ENCODE data around the gene STH. TPM values are rescaled to one million over a fixed set of nuclear protein-coding genes. Genes with fewer than 3 reads are reported as not detected.

Gene STH
- total and polyA plus RNA-seq, 10 of the 15 experiments (the other 5 are each of a cell fraction or from before 2014, with no cell fraction given), result not detected

GRCh38 chr17:45952814-45953320, 46.2 kb upstream of the STH start:
- ChIA-PET CTCF (no interaction called here), SMC1A (ENCODE audit: uncharacterized antibody, unreplicated experiment) (no interaction called here), RAD21 (ENCODE audit: unreplicated experiment) (no interaction called here), POLR2A (no interaction called here)
- Histone ChIP-seq H4K20me1 (ENCODE audit: control insufficient read depth, insufficient read depth) (no peaks in the 10 kb centered on the region), H3K27me3 (replicated peaks in 1 of 2; ENCODE audit: control insufficient read depth in 2 of 2, insufficient read depth in 2 of 2, low read length in 1 of 2) (peaks cover 0 to 3% of the 10 kb centered on the region in 2 experiments; a peak in 3 of 4 replicates), H3K9me3 (replicated peaks; ENCODE audit: control insufficient read depth, insufficient read depth, low read length) (no peaks in the 10 kb centered on the region), H3K4me2 (ENCODE audit: control insufficient read depth, insufficient read depth) (no peak overlapping the region), H3K9ac (ENCODE audit: control insufficient read depth, insufficient read depth, low read length) (no peak overlapping the region), H3K79me2 (ENCODE audit: control insufficient read depth, insufficient read depth, low read length) (no peaks in the 10 kb centered on the region), H3K4me3 (no peak overlapping the region), H3K27ac (ENCODE audit: control insufficient read depth, insufficient read depth) (no peak overlapping the region), H2AFZ (ENCODE audit: control insufficient read depth, low read depth, low read length) (no peak overlapping the region), H3K36me3 (ENCODE audit: control insufficient read depth in 2 of 2, insufficient read depth in 2 of 2, low read length in 1 of 2) (no peaks in the 10 kb centered on the region), H3K4me1 (ENCODE audit: control insufficient read depth, insufficient read depth, low read length) (no peaks in the 10 kb centered on the region)
- ATAC-seq (no peak), FAIRE-seq (no peak), DNase-seq (ENCODE audit: low read depth, low spot score) (no peak)
- TF ChIP-seq RCOR1 (conservative IDR thresholded peaks at IDR 0.05; ENCODE audit: low read depth, low read length) (no peak), ATF7 (IDR thresholded peaks at IDR 0.05; ENCODE audit: low read depth) (no peak), HDAC6 (IDR thresholded peaks at IDR 0.05; ENCODE audit: unreplicated experiment) (no peak), IKZF1 (conservative IDR thresholded peaks at IDR 0.05) (no peak), MEF2B (IDR thresholded peaks at IDR 0.05; ENCODE audit: partially characterized antibody, poor library complexity, severe bottlenecking) (no peak), TCF7 (IDR thresholded peaks at IDR 0.05; ENCODE audit: borderline replicate concordance) (no peak), CUX1 (IDR thresholded peaks at IDR 0.05; ENCODE audit: insufficient replicate concordance, low read depth, low read length) (no peak)
- TF ChIP-seq, protein P1, sequence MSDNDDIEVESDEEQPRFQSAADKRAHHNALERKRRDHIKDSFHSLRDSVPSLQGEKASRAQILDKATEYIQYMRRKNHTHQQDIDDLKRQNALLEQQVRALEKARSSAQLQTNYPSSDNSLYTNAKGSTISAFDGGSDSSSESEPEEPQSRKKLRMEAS (IDR thresholded peaks at IDR 0.05; ENCODE audit: low read depth, low read length), result no peak
- TF ChIP-seq, protein P2, sequence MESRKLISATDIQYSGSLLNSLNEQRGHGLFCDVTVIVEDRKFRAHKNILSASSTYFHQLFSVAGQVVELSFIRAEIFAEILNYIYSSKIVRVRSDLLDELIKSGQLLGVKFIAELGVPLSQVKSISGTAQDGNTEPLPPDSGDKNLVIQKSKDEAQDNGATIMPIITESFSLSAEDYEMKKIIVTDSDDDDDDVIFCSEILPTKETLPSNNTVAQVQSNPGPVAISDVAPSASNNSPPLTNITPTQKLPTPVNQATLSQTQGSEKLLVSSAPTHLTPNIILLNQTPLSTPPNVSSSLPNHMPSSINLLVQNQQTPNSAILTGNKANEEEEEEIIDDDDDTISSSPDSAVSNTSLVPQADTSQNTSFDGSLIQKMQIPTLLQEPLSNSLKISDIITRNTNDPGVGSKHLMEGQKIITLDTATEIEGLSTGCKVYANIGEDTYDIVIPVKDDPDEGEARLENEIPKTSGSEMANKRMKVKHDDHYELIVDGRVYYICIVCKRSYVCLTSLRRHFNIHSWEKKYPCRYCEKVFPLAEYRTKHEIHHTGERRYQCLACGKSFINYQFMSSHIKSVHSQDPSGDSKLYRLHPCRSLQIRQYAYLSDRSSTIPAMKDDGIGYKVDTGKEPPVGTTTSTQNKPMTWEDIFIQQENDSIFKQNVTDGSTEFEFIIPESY (IDR thresholded peaks at IDR 0.05), result no peak
- WGBS (ENCODE audit: insufficient coverage, insufficient replicate concordance, low lambda C conversion rate, missing lambda C conversion rate), result 41% methylated on average over 6 of the region's 6 CpGs
- in situ Hi-C loops (cut with MboI), result no loop called here
- BruUV-seq (replicated peaks), result no TSS peak
- intact Hi-C loops (cut with micrococcal nuclease; ENCODE audit: unreplicated experiment), result no loop called here

Data from GM12878 (cell line).